Erythroblast (primary cell): ENCODE measurements around the gene NPPB.

Source experiments
- GATA1 ChIP-seq: IDR thresholded peaks from 2 replicates; pipeline ENCODE4 v1.6.1; 2011; ENCODE audit warnings: low read depth, mild to moderate bottlenecking, control low read depth, low read length, moderate library complexity
- POLR2A ChIP-seq: IDR thresholded peaks from 2 replicates; pipeline ENCODE4 v1.6.1; 2011; ENCODE audit warnings: mild to moderate bottlenecking, low read length

DNA sequence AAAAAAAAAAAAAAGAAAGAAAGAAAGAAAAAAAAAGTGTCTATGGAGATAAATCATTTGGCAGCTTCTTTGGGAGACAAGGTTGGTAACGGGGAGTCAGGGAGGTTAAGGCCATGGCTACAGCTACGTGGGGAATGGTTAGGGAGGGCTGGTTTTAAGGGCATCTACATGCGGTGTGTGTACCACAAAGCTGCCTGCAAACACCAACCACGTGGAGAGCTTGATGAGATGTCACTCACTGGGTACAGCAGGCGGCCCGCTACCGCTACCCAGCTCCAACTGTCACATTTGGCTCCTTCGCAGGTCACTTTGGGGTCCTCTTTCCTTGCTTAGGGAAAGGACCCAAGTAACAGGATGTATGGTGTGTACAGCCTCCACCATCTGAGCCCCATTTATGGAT is 4.2 kb downstream of the NPPB start:
- TF ChIP-seq POLR2A (no peak), GATA1 (no peak)
